Activated CD4-positive, alpha-beta T cell treated with anti-CD3 and anti-CD28 coated beads, Interleukin-2, amount 10 ng/mL, durations not matched to agents 7 days and 5 days (primary cell): ENCODE measurements around the gene ACBD6. TPM values are rescaled to one million over a fixed set of nuclear protein-coding genes. Genes with fewer than 3 reads are reported as not detected.

Experiments used
- CTCF ChIA-PET: fragments of 350-600 bp; sonication (Branson Sonifier 250); formaldehyde crosslinking; loops from one replicate; lab custom pipeline; 2021; ENCODE audit warnings: antibody characterized with exemption; lab: Charles Lee
- POLR2A ChIA-PET: fragments of 350-600 bp; sonication (Branson Sonifier 250); formaldehyde crosslinking; loops from one replicate; lab custom pipeline; 2021; ENCODE audit warnings: antibody characterized with exemption; lab: Charles Lee
- DNase-seq: peaks from one replicate; pipeline ENCODE4 v3.0.0-alpha.2; 2020
- H3K27ac Mint-ChIP-seq: one replicate; pipeline ENCODE4 v1.8.0; 2021; ENCODE audit warnings: mild to moderate bottlenecking, moderate library complexity, mixed read lengths
- H3K27me3 Mint-ChIP-seq: one replicate; pipeline ENCODE4 v1.8.0; 2021; ENCODE audit warnings: mixed read lengths
- H3K36me3 Mint-ChIP-seq: one replicate; pipeline ENCODE4 v1.8.0; 2021; ENCODE audit warnings: low read depth, mixed read lengths
- H3K4me1 Mint-ChIP-seq: one replicate; pipeline ENCODE4 v1.8.0; 2021; ENCODE audit warnings: mixed read lengths
- H3K4me3 Mint-ChIP-seq: one replicate; pipeline ENCODE4 v1.8.0; 2021; ENCODE audit warnings: mild to moderate bottlenecking, moderate library complexity, mixed read lengths
- H3K9me3 Mint-ChIP-seq: one replicate; pipeline ENCODE4 v1.8.0; 2021; ENCODE audit warnings: mixed read lengths
- total RNA-seq, 2 experiments: library from RNA; stranded (reverse); gene quantifications; one replicate each; pipeline ENCODE4 v1.2.3, GENCODE V29; 2021

The ACBD6 gene
- total RNA-seq, 2 experiments from 2014 or later: 39.9 to 40.8 TPM

DNA sequence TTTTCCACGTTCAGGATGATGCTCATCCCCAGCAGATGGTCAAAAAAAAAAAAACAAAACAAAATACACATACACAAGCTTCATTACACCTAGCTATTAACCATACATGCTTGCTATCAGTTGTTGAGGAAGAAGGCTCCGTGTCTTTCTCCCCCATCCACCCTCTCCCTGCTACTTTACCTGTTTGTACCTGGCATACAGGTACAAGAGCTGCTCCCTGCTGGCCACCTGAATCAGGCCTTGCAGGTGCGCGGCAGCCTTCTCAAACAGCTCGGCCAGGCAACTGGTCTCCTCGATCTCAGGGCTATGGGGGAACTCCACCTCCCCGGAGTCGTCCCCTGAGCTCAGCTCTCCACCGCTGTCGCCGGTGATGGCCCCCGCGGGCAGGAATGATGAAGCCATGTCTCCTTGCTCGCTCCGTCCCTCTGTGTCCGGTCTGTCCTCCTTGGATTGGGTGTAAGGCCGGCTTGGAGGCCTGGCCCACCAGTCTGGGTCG lies 464 bp downstream of the ACBD6 start:
- peaks cover 2% of the 10 kb centered on the region for H3K27me3 Mint-ChIP-seq
- ChIA-PET CTCF (interaction anchor here (1.0 to 2.0 kb wide), 8 partner anchors 9 to 642 kb away, joined by 3 to 7 read pairs (median 4); partner anchors contain the start of gene XPR1), POLR2A (interaction anchor here (0.6 kb wide), 2 partner anchors 28 to 643 kb away, joined by 4 to 5 read pairs; no protein-coding TSS in a partner anchor)
- no peak for DNase-seq
- H3K9me3 Mint-ChIP-seq: no peaks in the 10 kb centered on the region
- H3K36me3 Mint-ChIP-seq: peaks cover 11% of the 10 kb centered on the region
- peak overlapping the region; percentile 95 for H3K4me3 Mint-ChIP-seq
- H3K27ac Mint-ChIP-seq: peak overlapping the region; percentile 98
- peaks cover 36% of the 10 kb centered on the region for H3K4me1 Mint-ChIP-seq

- ChIA-PET POLR2A (no interaction called here), CTCF (interaction anchor here (0.7 to 1.6 kb wide), 3 partner anchors 11 to 645 kb away, joined by 3 to 5 read pairs (median 4); no protein-coding TSS in a partner anchor)
- Mint-ChIP-seq H3K4me1 (peaks cover 40% of the 10 kb centered on the region), H3K4me3 (peak overlapping the region; percentile 95), H3K9me3 (no peaks in the 10 kb centered on the region), H3K27ac (peak overlapping the region; percentile 66), H3K36me3 (peaks cover 14% of the 10 kb centered on the region), H3K27me3 (no peaks in the 10 kb centered on the region)
- no peak for DNase-seq
Measured at GRCh38 chr1:180500689-180501088, 1.7 kb downstream of the ACBD6 start.

DNA sequence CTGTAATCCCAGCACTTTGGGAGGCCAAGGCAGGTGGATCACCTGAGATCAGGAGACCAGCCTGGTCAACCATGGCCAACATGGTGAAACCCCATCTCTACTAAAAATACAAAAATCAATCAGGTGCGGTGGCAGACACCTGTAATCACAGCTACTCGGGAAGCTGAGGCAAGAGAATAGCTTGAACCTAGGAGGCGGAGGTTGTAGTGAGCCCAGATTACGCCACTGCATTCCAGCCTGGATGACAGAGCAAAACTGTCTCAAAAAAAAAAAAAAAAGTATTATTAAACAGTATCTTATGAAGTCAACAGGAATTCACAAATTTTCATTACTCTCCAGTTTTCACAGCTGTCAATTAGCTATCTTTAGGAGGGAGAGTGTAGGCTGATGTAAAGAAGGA lies 3.8 kb downstream of the ACBD6 start:
- CTCF ChIA-PET: no interaction called here
- Mint-ChIP-seq H3K27ac (no peak overlapping the region), H3K36me3 (peaks cover 20% of the 10 kb centered on the region), H3K27me3 (no peaks in the 10 kb centered on the region), H3K9me3 (no peaks in the 10 kb centered on the region), H3K4me3 (no peak overlapping the region), H3K4me1 (peaks cover 40% of the 10 kb centered on the region)
- no peak for DNase-seq
- POLR2A ChIA-PET: interaction anchor here (0.6 kb wide), 1 partner anchor 37 kb away, joined by 9 read pairs; no protein-coding TSS in a partner anchor

DNA sequence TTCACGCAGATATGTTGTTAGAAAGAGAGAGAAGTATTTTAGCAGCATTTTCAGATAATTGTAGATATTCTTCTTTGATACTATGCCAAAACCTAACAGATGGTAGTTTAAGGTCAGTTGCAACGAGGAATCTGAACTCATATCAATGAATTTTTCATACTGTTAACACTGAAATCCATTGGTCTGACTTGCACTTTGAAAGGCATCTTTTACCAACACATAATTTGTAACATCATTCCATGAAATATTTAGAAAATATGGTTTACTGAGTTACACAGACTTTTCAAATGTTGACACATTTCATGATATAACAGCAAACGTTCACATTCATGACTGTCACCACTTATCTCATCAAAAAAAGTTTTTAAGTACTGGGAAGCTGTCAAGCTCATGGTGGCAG lies 4.6 kb downstream of the ACBD6 start:
- no peaks in the 10 kb centered on the region for H3K9me3 Mint-ChIP-seq
- no peak for DNase-seq

DNA sequence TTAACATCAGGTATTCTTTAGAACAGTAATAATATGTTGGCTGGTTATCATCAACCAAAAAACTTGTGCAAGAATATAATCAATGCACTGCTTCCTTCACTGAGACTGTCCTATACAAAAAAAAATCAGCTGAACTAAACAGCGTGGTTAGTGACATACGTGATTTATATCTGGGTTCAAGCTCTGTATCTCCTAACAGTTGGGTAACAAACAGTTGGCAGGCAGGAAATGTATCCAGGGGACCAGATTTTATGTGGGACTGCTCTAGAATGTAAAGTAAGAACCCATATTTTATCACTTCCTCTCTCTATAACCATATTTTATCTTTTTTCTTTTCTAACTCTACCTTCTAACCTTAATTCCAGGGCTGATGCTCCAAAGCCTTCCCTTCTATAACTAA lies 8.0 kb downstream of the ACBD6 start:
- POLR2A ChIA-PET: no interaction called here
- H3K27me3 Mint-ChIP-seq: no peaks in the 10 kb centered on the region
- no peaks in the 10 kb centered on the region for H3K9me3 Mint-ChIP-seq
- peaks cover 19% of the 10 kb centered on the region for H3K36me3 Mint-ChIP-seq
- no peak overlapping the region for H3K27ac Mint-ChIP-seq
- peaks cover 14% of the 10 kb centered on the region for H3K4me1 Mint-ChIP-seq
- DNase-seq: no peak
- CTCF ChIA-PET: no interaction called here
- no peak overlapping the region for H3K4me3 Mint-ChIP-seq

More for the DNA sequence above, 4.6 kb downstream of the ACBD6 start:
- no peak overlapping the region for H3K4me3 Mint-ChIP-seq
- H3K4me1 Mint-ChIP-seq: peaks cover 35% of the 10 kb centered on the region
- no peaks in the 10 kb centered on the region for H3K27me3 Mint-ChIP-seq
- H3K36me3 Mint-ChIP-seq: peaks cover 23% of the 10 kb centered on the region
- ChIA-PET POLR2A (no interaction called here), CTCF (no interaction called here)
- H3K27ac Mint-ChIP-seq: no peak overlapping the region

DNA sequence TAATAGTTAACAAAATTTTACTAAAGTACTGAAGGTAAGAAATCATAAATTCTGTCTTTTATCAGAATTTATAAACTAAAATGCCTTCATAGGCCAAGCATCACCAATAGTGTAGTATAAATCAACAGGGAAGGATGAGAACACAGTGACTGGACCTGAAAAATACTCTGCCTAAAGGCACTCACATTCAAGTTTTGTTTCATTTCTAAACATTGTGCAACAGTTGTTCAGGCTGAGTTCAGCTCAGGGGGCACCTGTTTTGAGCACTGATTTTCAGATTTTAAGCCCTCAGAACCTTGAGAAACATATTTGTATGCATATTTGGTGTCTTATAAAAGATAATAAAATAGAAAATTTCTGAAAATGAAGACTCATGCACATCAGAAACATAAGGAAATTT lies 12.4 kb downstream of the ACBD6 start:
- ChIA-PET CTCF (no interaction called here), POLR2A (no interaction called here)
- H3K27ac Mint-ChIP-seq: no peak overlapping the region
- H3K27me3 Mint-ChIP-seq: no peaks in the 10 kb centered on the region
- no peaks in the 10 kb centered on the region for H3K9me3 Mint-ChIP-seq
- peaks cover 26% of the 10 kb centered on the region for H3K36me3 Mint-ChIP-seq
- H3K4me3 Mint-ChIP-seq: no peak overlapping the region
- no peak for DNase-seq
- peaks cover 6% of the 10 kb centered on the region for H3K4me1 Mint-ChIP-seq

DNA sequence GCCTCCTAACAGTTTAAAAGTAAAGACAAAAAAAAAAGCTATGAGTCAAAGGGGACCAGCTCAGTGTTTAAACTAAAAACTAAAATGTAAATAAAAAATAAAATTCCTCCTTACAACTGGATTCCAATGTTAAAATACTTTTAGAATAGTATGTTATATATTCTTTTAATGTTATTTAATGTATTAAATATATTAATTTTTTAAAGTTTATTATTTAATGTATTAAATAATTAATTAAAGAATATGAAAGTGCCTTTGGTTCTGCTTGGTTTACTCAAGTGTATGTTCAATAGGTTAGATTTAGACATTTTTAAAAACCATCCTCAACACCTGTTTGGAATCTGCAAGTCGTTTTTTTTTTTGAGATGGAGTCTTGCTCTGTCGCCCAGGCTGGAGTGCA lies 13.1 kb downstream of the ACBD6 start:
- H3K27me3 Mint-ChIP-seq: no peaks in the 10 kb centered on the region
- peaks cover 22% of the 10 kb centered on the region for H3K36me3 Mint-ChIP-seq
- POLR2A ChIA-PET: no interaction called here
- H3K4me3 Mint-ChIP-seq: no peak overlapping the region
- no peak for DNase-seq
- H3K9me3 Mint-ChIP-seq: no peaks in the 10 kb centered on the region
- H3K27ac Mint-ChIP-seq: no peak overlapping the region
- H3K4me1 Mint-ChIP-seq: peaks cover 3% of the 10 kb centered on the region
- CTCF ChIA-PET: no interaction called here

GRCh38 chr1:180488661-180489060 lies 13.7 kb downstream of the ACBD6 start:
- Mint-ChIP-seq H3K27me3 (no peaks in the 10 kb centered on the region), H3K4me3 (no peak overlapping the region), H3K27ac (no peak overlapping the region), H3K4me1 (peaks cover 2% of the 10 kb centered on the region), H3K36me3 (peaks cover 21% of the 10 kb centered on the region), H3K9me3 (no peaks in the 10 kb centered on the region)
- DNase-seq: no peak
- POLR2A ChIA-PET: no interaction called here
- CTCF ChIA-PET: no interaction called here

- POLR2A ChIA-PET: no interaction called here
- H3K4me3 Mint-ChIP-seq: no peak overlapping the region
- no peak overlapping the region for H3K27ac Mint-ChIP-seq
- CTCF ChIA-PET: interaction anchor here (0.6 kb wide), 1 partner anchor 290 kb away, joined by 3 read pairs; no protein-coding TSS in a partner anchor
- H3K36me3 Mint-ChIP-seq: peaks cover 15% of the 10 kb centered on the region
- H3K9me3 Mint-ChIP-seq: no peaks in the 10 kb centered on the region
- no peaks in the 10 kb centered on the region for H3K27me3 Mint-ChIP-seq
- DNase-seq: no peak
- H3K4me1 Mint-ChIP-seq: peaks cover 11% of the 10 kb centered on the region
Measured at GRCh38 chr1:180486092-180486491, 16.3 kb downstream of the ACBD6 start.

DNA sequence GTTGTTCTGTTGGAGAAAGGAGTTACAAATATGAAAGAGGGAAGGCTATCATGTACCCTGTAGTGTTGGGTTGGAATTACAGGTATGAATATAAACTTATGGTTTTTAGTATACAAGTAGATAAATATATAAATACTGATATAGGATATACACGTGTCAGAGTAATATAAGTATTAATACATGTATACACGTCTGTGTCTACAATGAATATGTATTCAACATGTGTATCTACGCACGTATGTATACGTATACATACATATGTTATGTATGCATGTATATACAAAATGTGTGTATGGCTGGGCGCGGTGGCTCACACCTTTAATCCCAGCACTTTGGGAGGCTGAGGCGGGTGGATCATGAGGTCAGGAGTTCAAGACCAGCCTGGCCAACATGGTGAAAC lies 17.9 kb downstream of the ACBD6 start:
- DNase-seq: no peak
- Mint-ChIP-seq H3K9me3 (no peaks in the 10 kb centered on the region), H3K27me3 (no peaks in the 10 kb centered on the region), H3K27ac (no peak overlapping the region), H3K36me3 (peaks cover 15% of the 10 kb centered on the region), H3K4me3 (no peak overlapping the region), H3K4me1 (peaks cover 11% of the 10 kb centered on the region)
- ChIA-PET POLR2A (no interaction called here), CTCF (no interaction called here)

GRCh38 chr1:180482425-180483275 lies 19.7 kb downstream of the ACBD6 start:
- ChIA-PET CTCF (interaction anchor here (0.6 to 1.9 kb wide), 3 partner anchors 294 to 442 kb away, joined by 3 to 5 read pairs (median 5); no protein-coding TSS in a partner anchor), POLR2A (no interaction called here)
- Mint-ChIP-seq H3K27me3 (no peaks in the 10 kb centered on the region), H3K4me3 (no peak overlapping the region), H3K4me1 (peaks cover 11% of the 10 kb centered on the region), H3K27ac (no peak overlapping the region), H3K9me3 (no peaks in the 10 kb centered on the region), H3K36me3 (peaks cover 19% of the 10 kb centered on the region)
- DNase-seq: peak; percentile 35

DNA sequence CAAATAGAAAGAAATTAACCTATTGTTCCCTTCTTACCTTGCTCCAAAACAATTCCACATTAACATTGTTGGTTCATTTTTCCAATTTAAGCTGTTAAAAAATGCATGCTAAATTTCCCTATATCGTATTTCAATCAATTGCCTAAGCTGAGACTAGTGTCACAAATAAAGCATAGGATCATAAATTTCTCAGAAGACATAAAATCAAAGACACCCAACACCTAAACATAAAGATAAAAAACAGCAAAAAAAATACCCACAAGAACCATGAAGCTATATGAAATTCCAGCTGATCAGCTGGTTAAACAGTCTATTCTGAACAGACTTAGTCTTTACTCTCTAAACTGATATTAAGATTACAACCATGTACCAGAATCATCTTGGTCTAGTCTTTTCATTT lies 32.3 kb downstream of the ACBD6 start:
- no peak for DNase-seq
- peaks cover 7% of the 10 kb centered on the region for H3K9me3 Mint-ChIP-seq
- H3K27me3 Mint-ChIP-seq: no peaks in the 10 kb centered on the region
- ChIA-PET POLR2A (no interaction called here), CTCF (no interaction called here)
- no peaks in the 10 kb centered on the region for H3K4me1 Mint-ChIP-seq
- no peak overlapping the region for H3K4me3 Mint-ChIP-seq
- H3K27ac Mint-ChIP-seq: no peak overlapping the region
- peaks cover 22% of the 10 kb centered on the region for H3K36me3 Mint-ChIP-seq

- no peak for DNase-seq
- no peaks in the 10 kb centered on the region for H3K27me3 Mint-ChIP-seq
- no peaks in the 10 kb centered on the region for H3K4me1 Mint-ChIP-seq
- ChIA-PET CTCF (interaction anchor here (1.4 kb wide), 1 partner anchor 20 kb away, joined by 3 read pairs; no protein-coding TSS in a partner anchor), POLR2A (no interaction called here)
- peaks cover 33% of the 10 kb centered on the region for H3K36me3 Mint-ChIP-seq
- H3K4me3 Mint-ChIP-seq: no peak overlapping the region
- peaks cover 21% of the 10 kb centered on the region for H3K9me3 Mint-ChIP-seq
- H3K27ac Mint-ChIP-seq: no peak overlapping the region
Measured at GRCh38 chr1:180468311-180468710, 34.1 kb downstream of the ACBD6 start.
